ENCODE measurements around the gene TRAPPC3L.
A peak's percentile ranks its signal among the peaks of the same experiment; 100 is the strongest.

The TRAPPC3L gene

GRCh38 chr6:116545651-116546050, at the start of gene TRAPPC3L:
TRAPPC3L (minus strand) TSS chr6:116545684; CDS start chr6:116545514, 170 bp downstream.
- no peak for DNase-seq

GRCh38 chr6:116595247-116595646, 49.8 kb upstream of the TRAPPC3L start:
- no peak for DNase-seq

DNA sequence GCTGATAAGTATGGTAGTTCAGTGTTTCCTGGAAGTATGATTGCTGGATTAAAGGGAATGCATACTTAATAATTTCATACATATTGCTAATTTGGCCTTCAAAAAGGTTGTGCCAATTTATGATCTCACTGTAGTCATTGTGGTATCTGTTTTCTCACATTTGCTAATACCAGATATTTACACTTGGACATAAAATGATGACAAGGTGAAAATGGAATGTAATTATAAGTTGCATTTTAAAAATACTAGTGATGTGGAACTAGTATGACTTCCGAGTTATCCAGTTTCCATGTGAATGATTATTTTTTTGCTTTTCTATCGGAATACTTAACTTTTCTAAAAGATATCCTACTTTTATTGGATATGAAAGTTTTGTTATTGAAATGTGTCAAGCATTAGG, 41.3 kb upstream of the TRAPPC3L start:
- DNase-seq: no peak

- no peak for DNase-seq
Measured at GRCh38 chr6:116586276-116586675, 40.8 kb upstream of the TRAPPC3L start.

DNA sequence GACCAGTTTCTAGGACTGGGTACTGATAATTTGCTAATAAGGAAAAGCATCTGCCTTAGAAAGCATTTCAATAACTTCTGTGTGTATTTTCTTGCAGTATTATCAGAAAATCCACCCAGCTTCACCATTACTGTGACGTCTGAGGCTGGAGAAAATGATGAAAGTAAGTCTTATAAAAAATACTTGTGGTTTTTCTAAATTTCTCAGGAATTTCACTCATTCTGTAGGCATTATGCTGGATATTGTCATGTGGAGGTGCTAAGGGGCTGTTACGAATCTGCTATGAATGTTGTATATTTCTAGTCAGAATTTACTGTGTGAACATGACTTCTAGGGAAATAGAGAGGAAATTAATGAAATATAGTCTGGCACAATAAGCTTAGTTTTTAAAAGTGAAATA, 34.7 kb upstream of the TRAPPC3L start:
- no peak for DNase-seq

DNA sequence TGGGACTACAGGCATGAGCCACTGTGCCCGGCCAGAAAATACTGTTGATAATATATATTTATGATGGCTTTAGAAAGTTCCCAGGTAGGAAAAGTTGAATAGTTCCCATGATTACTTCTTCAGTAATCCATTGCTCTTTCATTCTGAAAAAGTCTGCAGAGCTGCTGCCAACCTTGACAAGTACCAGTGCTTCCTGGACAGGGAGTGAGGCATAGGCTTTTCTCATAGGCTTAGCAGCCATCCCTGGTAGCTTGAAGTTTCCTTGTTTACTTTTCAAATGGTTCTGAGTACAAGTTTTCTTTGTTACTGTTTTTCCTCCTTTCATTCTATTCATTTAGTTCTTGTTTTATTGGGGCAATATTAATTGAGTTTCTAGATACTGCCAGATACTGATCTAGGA, 33.7 kb upstream of the TRAPPC3L start:
- no peak for DNase-seq

- no peak for DNase-seq
Measured at GRCh38 chr6:116578335-116578734, 32.9 kb upstream of the TRAPPC3L start.

DNA sequence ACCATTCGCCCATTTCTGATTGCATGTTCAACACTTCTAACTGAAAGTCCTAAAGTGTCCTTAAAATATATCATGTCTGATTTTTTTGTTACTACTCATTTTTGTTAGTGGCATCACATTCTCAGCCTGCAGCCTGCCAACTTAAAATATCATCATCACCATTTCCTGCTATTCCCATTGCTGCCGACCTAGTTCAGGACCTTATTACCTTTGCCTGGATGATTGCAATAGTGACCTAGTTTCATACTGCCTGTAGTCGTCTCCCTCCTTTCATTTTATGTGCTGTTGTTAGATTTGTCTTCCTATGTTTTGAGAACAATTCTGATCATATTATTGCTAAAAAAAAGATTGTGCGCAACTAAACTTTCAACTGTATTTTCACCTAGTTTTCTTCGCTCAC, 32.0 kb upstream of the TRAPPC3L start:
- DNase-seq: no peak

DNA sequence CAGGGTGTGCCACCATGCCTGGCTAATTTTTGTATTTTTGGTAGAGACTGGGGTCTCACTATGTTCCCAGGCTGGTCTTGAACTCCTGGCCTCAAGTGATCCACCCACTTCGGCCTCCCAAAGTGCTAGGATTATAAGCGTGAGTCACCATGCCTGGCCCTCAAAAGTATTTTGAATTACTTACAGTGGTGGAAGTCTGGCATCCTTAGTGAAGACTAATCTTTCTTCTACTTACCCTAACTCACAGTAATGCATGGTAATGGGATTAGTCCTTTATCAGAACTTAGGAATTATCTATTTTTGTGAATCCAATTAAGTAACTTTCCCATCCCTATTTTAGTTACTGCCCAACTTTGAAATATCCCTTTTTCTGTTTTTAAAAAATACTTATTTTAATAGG, 29.7 kb upstream of the TRAPPC3L start:
- DNase-seq: no peak

DNA sequence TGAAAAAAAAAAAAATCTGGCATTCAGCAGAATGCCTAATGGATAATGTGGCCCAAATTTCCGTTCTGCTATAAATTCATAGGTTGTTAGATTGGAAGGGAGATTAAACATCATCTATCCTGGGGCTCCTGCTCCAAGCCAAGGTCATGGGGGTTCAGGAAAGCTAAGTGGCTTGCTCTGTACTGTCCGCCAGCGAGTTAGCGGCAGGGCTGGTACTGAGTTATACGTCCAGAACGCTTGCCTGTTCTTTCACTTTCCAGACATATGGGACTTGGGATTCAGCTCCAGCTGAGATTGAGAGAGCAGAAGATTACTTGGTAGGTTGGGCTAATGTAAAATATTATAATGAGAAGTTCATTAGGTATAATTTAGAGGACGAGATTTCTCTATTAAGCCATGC, 26.7 kb upstream of the TRAPPC3L start:
- DNase-seq: peak in 1 of 2 experiments; percentile 2

GRCh38 chr6:116571683-116572000, 26.2 kb upstream of the TRAPPC3L start:
- peak in 1 of 2 experiments; percentile 3 for DNase-seq

GRCh38 chr6:116570856-116571682, 25.6 kb upstream of the TRAPPC3L start, which contains the start of gene RWDD1:
RWDD1 (plus strand) TSS chr6:116571504; CDS start chr6:116571583, 79 bp downstream.
- peak; percentile 90 to 97 for DNase-seq

GRCh38 chr6:116568821-116569755, 23.6 kb upstream of the TRAPPC3L start:
- DNase-seq: no peak

GRCh38 chr6:116568111-116568510, 22.6 kb upstream of the TRAPPC3L start:
- DNase-seq: no peak

DNA sequence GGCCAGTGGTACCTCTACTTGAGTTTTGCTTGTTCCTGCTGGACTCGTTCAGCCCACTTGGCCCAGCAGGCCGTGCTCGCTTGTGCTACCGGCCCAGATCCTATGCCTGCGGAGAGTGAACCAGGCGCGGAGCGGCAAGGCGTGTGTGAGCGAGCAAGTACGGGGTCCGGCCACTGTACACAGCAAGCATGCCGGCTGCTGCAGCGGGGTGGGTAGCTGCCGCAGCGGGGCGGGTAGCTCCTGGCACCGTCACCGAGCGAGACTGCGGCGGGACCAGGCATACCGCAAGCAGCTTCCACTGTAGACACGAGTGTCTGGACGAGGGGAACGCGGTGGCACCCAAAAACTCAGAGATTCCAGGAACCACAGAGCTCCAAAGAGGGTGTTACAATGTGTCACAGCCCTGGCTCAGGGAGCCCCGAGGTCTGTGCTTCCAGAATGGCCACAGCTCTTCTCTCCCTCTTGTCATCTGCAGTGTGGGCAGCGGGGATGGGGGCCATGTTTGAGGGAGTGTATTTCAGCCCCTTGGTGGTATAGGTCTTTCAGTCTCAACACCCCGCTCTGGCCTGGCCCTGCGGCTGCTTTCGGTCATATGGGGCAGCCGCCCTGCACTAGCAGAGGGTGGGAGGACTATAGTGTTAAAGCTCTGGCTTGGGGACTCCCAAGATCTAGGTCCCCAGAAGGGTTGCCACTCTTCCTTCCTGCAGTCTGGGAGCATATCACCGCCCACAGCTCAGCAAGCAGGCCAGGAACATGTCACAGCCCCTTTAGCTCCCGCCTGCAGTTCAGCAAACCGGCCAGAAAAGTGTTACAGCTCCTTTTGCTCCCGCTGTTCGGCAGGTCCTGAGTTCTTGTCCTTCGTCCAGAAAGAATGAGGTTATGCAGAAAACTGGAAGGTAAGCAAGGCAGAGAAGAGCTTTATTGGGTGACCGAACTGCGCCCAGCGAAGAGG, 19.7 kb upstream of the TRAPPC3L start:
- DNase-seq: no peak

DNA sequence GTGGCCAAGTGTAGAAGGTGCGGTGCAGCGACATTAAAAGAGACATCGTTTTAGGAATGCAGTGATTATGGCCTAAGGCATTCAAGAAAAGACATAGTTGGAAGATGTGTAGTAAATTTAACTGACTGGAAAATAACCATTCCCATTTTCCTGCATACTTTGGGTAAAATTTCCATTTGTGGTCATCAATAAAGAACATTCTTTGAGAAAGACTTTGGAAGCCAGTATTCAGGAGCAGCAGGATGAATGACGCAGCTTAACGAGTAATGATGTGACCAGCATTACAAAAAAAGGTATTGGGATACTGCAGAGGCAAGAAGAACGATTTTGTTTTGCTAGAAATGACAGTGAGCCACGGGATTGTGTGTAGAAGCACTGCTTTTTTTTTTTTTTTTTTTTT, 18.8 kb upstream of the TRAPPC3L start:
- no peak for DNase-seq

- no peak for DNase-seq
Measured at GRCh38 chr6:116563830-116564229, 18.3 kb upstream of the TRAPPC3L start.

DNA sequence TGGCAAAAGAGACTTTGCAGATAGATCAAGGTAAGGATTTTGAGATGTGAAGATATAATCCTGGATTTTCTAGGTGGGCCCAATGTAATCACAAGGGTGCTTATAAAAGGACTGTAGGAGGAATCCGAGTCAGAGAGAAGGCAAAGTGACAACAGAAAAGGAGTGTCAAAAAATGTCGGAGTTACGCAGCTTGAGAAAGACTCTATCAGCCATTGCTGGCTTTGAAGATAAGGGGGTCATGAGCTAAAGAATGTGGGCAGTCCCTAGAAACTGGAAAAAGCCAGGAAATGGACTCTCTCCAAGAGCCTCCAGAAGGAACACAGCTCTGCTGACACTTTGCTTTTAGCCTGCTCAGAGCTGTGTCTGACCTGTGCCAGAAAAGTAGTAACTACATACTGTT, 17.1 kb upstream of the TRAPPC3L start:
- DNase-seq: no peak

DNA sequence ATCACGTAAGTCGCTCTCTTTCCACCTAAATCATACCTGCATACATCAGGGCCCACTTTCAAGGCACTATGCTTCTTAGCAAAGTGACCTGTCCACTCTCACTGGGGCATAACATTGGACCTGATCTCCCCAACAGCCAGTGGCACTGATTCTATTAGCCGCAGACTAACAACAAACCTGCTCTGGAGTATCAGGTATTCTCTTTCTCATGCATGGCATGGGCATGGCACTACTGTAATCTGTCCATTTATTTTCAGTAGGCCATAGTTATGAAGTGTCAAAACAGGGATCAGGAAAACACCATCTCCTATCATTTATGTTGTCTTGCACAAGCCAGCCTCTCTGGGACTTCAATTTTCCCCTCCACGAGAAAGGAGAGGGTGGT, 16.5 kb upstream of the TRAPPC3L start:
- DNase-seq: no peak

GRCh38 chr6:116561377-116562018, 16.0 kb upstream of the TRAPPC3L start:
- peak; percentile 38 to 70 for DNase-seq

DNA sequence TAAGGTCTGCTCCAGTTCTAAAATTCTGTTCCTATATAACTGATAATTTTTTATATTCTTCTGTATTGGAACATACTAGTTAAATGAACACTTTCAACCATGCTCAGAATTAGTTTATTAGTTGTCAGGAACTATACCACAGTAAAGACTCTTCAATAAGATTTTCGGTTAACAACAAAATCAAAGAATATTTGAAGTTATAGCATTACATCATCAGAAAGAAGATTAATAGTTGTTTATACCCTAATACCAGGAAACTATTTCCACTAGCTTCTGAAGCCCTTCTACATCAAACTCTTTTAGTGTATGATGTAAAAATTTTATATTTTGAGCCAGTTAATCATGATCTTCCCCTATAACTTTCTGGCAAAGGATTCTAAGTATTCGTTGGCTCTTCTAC, 14.6 kb upstream of the TRAPPC3L start:
- no peak for DNase-seq

GRCh38 chr6:116557893-116558292, 12.4 kb upstream of the TRAPPC3L start:
- DNase-seq: peak in 1 of 2 experiments; percentile 22
